ENCODE results near the gene CPT1C.

Gene CPT1C

GRCh38 chr19:49684251-49684982, 6.5 kb upstream of the CPT1C start:
- FAIRE-seq: no peak

DNA sequence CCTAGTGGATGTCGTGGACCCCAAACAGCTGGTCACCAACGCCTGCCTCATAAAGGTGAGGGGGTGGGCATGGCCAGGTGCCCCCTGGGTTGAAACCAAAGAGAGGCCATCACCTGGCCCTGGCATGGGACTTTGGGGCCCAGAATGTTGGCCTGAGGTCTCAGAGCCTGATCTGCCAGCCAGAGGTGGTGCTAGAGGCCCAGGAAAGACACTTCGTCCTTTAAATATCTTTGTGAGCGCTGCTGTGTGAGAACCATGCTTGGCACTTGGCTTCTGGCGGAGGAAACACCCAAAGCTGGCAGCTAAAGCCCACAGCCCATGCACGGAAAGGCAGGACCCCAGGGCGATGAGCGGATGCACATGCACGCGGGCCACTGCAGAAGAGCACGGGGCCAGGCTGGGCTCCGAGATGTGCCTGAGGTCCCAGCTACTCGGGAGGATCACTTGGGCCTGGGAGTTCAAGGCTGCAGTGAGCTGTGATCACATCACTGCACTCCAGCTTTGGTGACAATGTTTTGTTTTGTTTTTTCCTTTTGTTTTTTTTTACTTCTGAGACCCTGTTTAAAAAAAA, 5.8 kb upstream of the CPT1C start:
- FAIRE-seq: no peak

DNA sequence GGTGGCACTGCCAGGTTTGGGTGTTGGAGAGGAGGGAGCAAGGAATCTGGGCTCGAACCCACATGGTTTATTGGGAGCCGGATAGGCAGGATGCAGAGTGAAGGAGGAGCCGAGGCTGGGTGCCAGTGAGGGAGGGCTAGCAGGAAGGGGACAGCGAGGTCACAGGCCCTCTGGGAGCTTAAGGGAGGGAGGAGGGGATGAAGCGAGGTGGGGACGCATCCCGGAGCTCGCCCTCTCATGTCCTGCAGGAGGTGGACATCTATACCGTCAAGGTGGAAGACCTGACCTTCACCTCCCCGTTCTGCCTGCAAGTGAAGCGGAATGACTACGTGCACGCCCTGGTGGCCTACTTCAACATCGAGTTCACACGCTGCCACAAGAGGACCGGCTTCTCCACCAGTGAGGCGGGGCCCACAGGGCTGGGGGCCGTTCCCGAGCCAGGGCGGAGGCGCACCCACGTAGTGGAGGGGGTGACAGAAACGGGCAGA, 5.0 kb upstream of the CPT1C start:
- no peak for FAIRE-seq

DNA sequence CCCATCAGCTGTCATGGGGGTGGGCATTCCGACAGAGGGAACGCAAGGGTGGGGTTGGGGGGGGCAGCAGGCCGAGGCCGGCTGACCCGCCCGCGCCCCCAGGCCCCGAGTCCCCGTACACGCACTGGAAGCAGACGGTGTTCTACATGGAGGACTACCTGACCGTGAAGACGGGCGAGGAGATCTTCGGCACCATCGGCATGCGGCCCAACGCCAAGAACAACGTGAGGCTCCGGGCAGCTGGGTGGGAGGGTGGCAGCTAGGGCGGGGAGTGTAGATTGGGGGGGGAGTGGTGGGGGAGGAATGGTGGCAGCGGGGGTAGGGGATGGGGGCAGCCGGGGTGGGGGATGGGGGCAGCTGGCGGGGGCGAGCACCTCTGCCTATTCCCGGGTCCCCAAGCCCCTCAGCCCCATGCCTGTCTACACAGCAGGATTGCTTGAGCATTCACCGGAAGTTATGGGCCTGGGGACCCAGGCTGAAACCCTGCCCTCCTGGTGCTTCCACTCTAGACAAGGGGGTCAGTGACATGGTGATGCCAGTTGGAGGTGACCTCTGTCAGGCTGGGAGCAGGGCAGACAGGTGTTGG, 4.3 kb upstream of the CPT1C start:
- no peak for FAIRE-seq

DNA sequence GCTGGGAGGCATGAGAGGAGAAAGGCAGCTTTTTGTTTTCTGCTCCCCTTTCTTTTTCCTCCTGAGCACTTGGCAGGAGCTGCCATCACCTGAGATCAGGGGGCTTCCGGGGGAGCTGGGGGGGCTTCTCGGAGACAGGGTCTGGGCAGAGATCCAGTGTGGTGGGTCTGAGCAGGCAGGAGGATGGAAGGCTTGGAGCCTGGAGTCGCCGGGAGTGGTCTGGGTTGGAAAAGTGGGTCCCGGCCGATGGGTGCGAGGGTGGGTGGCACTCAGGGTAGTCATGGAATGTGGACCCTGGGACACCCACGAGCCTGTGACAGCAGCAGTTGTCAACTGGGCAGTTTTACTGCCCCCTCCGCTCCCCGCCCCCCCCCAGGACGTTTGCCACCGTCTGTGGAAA, 3.8 kb upstream of the CPT1C start:
- FAIRE-seq: no peak

- FAIRE-seq: no peak
Observed at GRCh38 chr19:49687566-49688316, 3.2 kb upstream of the CPT1C start.

GRCh38 chr19:49688531-49689132, 2.3 kb upstream of the CPT1C start:
- FAIRE-seq: no peak

GRCh38 chr19:49689133-49690078, 1.5 kb upstream of the CPT1C start, which contains the start of gene ADM5:
ADM5 (plus strand) TSS chr19:49689594; CDS start chr19:49689838, 244 bp downstream.
- no peak for FAIRE-seq

DNA sequence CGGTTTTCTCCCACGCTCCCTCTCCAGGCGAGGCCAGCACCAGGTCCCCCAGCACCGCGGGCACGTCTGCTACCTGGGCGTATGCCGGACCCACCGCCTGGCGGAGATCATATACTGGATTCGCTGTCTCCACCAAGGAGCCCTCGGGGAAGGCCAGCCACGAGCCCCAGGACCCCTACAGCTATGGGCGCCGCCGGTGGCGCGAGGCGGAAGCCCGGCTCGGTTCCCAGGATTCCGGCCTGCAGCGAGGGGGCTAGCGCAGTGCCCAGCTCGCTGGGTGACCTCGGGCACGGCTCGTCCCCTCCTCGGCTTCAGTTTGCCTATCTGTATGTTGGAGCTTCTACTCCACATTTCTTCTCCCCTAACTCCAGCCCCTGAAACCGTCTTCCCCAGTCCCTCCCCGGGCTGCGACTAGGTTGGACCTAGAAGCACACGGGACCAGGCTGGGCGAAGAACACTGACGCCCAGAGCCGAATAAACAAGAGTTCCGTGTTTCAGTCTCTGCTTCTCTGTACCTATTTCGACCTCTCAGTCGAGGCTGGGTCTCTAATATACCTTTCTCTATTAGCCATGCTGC, 749 bp upstream of the CPT1C start:
- FAIRE-seq: no peak

GRCh38 chr19:49691243-49692146, 579 bp downstream of the CPT1C start:
- FAIRE-seq: no peak

GRCh38 chr19:49692147-49692506, 1.2 kb downstream of the CPT1C start:
- no peak for FAIRE-seq

- FAIRE-seq: no peak
Observed at GRCh38 chr19:49696115-49696514, 5.2 kb downstream of the CPT1C start.

- no peak for FAIRE-seq
Observed at GRCh38 chr19:49696865-49697264, 5.9 kb downstream of the CPT1C start.

DNA sequence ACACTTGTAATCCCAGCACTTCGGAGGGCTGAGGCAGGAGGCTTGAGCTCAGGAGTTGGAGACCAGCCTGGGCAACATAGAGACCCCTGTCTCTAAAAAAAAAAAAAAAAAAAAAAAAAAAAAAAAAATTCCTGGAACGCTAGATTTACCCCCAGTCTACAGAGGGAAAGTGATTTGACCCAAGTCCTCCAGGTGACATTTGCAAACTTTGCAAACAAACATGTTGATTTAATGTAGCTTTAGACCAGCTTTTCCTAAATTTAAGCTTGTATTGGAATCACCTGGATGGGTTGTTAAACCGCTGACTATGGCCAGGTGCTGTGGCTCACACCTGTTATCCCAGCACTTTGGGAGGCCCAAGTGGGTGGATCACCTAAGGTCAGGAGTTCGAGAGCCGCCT, 8.4 kb downstream of the CPT1C start:
- FAIRE-seq: no peak

GRCh38 chr19:49700563-49700962, 9.6 kb downstream of the CPT1C start:
- FAIRE-seq: no peak

GRCh38 chr19:49701271-49701786, 10.4 kb downstream of the CPT1C start:
- no peak for FAIRE-seq

DNA sequence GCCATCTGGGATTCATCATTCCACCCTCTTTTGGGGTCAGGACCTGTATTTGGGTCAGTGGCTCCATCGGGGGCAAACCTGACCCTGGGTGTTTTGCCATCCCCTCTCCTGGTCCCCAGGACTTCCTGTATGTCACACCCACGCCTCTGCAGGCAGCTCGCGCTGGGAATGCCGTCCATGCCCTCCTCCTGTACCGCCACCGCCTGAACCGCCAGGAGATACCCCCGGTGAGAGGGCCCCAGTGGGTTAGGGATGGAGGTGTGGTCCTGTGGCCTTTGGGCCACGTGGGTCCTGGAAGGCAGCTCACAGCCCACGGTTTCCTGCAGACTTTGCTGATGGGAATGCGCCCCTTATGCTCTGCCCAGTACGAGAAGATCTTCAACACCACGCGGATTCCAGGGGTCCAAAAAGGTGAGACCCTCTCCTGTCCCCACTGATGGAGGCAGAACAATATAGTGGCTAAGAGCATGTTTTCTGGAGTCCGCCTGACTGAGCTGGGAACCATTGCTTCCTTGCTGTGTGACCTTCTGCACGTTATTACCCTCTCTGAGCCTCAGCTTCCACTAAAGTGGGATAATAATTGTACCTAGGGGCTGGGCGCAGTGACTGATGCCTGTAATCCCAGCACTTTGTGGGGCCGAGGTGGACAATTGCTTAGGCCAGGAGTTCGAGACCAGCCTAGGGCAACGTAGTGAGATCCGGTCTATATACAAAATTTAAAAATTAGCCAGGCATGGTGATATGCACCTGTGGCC, 14.1 kb downstream of the CPT1C start:
- FAIRE-seq: no peak

- FAIRE-seq: no peak
Observed at GRCh38 chr19:49705919-49706318, 15.0 kb downstream of the CPT1C start.

GRCh38 chr19:49710372-49710951, 19.5 kb downstream of the CPT1C start:
- FAIRE-seq: no peak
